PC-3 (cell line): Measurements from ENCODE around the gene GALNS. TPM values are rescaled to one million over a fixed set of nuclear protein-coding genes. Genes with fewer than 3 reads are reported as not detected.

Source experiments
- ATAC-seq: fragments of 200-7000 bp; cut with Tn5 transposase; 2 replicates; pipeline ENCODE4 v1.9.1; 2020; ENCODE audit warnings: mild to moderate bottlenecking, moderate library complexity
- BruUV-seq: library from RNA; stranded (reverse); fragments of 400-500 nt; replicated peaks from 2 replicates; lab custom pipeline; 2021; lab: Mats Ljungman, UMichigan
- CTCF ChIA-PET: fragments of 300-600 bp; sonication (Branson Sonifier 250); formaldehyde crosslinking; loops from one replicate; lab custom pipeline; 2022; ENCODE audit warnings: antibody characterized with exemption; lab: Charles Lee
- POLR2A ChIA-PET: fragments of 300-600 bp; sonication (Branson Sonifier 250); formaldehyde crosslinking; loops from one replicate; lab custom pipeline; 2022; ENCODE audit warnings: antibody characterized with exemption; ENCODE audit not compliant: unreplicated experiment; lab: Charles Lee
- DNase-seq: peaks from one replicate; pipeline ENCODE4 v3.0.0-alpha.2; 2015
- H2AFZ ChIP-seq: fragments of 300-600 bp; sonication (generic); 2 replicates; pipeline ENCODE4 v1.6.0; 2016; ENCODE audit warnings: antibody characterized with exemption, low read length
- H3F3A ChIP-seq: fragments of 300-600 bp; sonication (generic); one replicate; pipeline ENCODE4 v1.6.0; 2017; ENCODE audit warnings: antibody characterized with exemption, low read length, control low read depth, mild to moderate bottlenecking; ENCODE audit not compliant: unreplicated experiment
- H3K27ac ChIP-seq: fragments of 300-600 bp; sonication (generic); 2 replicates; pipeline ENCODE4 v1.5.1; 2016; ENCODE audit warnings: mild to moderate bottlenecking, low read length
- H3K27me3 ChIP-seq: fragments of 300-600 bp; sonication (generic); 2 replicates; pipeline ENCODE4 v1.6.1; 2016; ENCODE audit warnings: low read length, mixed read lengths
- H3K36me3 ChIP-seq: fragments of 300-600 bp; sonication (generic); 2 replicates; pipeline ENCODE4 v1.6.1; 2016; ENCODE audit warnings: low read depth, mixed run types, low read length, mixed read lengths
- H3K4me1 ChIP-seq: fragments of 300-600 bp; sonication (generic); 2 replicates; pipeline ENCODE4 v1.5.1; 2016; ENCODE audit warnings: low read length; ENCODE audit not compliant: insufficient read depth
- H3K4me2 ChIP-seq: fragments of 300-600 bp; sonication (generic); 2 replicates; pipeline ENCODE4 v1.6.0; 2016; ENCODE audit warnings: low read length
- H3K4me3 ChIP-seq: fragments of 300-600 bp; sonication (generic); 2 replicates; pipeline ENCODE4 v1.5.1; 2016; ENCODE audit warnings: mild to moderate bottlenecking, low read length, mixed read lengths
- H3K79me2 ChIP-seq: fragments of 300-600 bp; sonication (generic); 2 replicates; pipeline ENCODE4 v1.6.1; 2017; ENCODE audit warnings: low read length, mixed read lengths
- H3K9ac ChIP-seq: fragments of 300-600 bp; sonication (generic); 2 replicates; pipeline ENCODE4 v1.6.0; 2016; ENCODE audit warnings: mild to moderate bottlenecking, low read length
- H3K9me2 ChIP-seq: fragments of 300-600 bp; sonication (generic); replicated peaks from 2 replicates; pipeline ENCODE4 v1.6.1; 2016; ENCODE audit warnings: mixed run types, low read length, mixed read lengths
- H3K9me3 ChIP-seq: fragments of 300-600 bp; sonication (generic); 2 replicates; pipeline ENCODE4 v1.6.1; 2016; ENCODE audit warnings: low read length, mixed read lengths
- H4K20me1 ChIP-seq: fragments of 300-600 bp; sonication (generic); 2 replicates; pipeline ENCODE4 v1.6.1; 2016; ENCODE audit warnings: low read length, mixed read lengths
- EZH2 ChIP-seq: fragments of 300-600 bp; sonication (generic); IDR thresholded peaks from one replicate; pipeline ENCODE4 v1.6.1; 2017; ENCODE audit warnings: antibody characterized with exemption, mild to moderate bottlenecking, low read length; ENCODE audit not compliant: unreplicated experiment
- EZH2phosphoT487 ChIP-seq: fragments of 300-600 bp; sonication (generic); IDR thresholded peaks from 2 replicates; pipeline ENCODE4 v1.6.1; 2018; ENCODE audit warnings: mild to moderate bottlenecking, antibody characterized with exemption, low read length, borderline replicate concordance
- intact Hi-C: fragments of 100-400 bp; cut with micrococcal nuclease; formaldehyde crosslinking; loops from 2 replicates; pipeline ENCODE4 v1.9.0; 2023
- total RNA-seq: library from RNA; depleted of rRNA; stranded (reverse); fragments of >200 nt; gene quantifications from 2 replicates; pipeline ENCODE4 v1.2.3, GENCODE V29; 2014
- TF ChIP-seq, protein P1 (sequence below): fragments of 300-600 bp; sonication (generic); conservative IDR thresholded peaks from 2 replicates; pipeline ENCODE4 v1.5.1; 2017; ENCODE audit warnings: antibody characterized with exemption, low read depth, mild to moderate bottlenecking, low read length

GALNS gene
- total RNA-seq, 1 experiment from 2014 or later = 18.3 TPM

DNA sequence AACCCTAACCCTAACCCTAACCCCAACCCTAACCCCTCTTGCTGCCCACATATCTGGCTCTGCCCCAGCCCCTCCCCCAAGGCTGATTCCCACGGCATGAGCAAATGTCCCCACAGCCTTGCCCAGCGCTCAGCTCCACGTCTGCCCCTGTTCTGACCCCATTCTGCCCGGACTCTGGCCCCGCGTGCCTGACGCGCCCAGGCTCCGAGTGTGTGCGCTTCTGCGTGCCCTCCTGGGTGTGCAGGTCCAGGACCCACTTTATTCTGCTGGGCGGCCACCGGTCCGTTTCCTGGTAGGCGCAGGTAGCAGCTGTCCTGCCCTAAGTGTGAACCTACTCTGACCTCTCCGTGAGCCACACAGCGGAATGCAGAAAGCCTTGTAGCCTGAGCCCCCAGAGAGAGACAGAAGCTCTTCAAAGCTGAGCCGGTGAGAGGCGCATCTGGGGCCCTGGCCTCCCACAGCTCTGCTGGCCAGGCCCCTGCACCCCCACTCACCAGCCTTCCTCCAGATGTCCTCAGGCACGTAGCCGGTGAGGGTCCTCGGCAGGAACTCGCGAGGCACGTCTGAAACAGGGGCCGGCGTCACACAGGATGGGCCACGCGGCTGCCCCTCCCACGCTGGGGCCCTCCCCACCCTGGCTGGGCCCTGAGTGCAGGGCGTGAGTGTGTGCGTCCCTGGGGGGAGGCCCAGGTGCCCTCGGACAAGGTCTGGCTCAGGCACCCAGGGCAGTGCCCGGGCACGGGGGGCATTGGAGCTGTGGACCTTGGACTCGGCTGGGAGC, 23.7 kb upstream of the GALNS start:
- H3K36me3 ChIP-seq = no peaks in the 10 kb centered on the region
- ChIA-PET POLR2A (no interaction called here), CTCF (no interaction called here)
- H3K9me3 ChIP-seq = no peaks in the 10 kb centered on the region
- ATAC-seq = no peak
- H3K4me3 ChIP-seq = no peak overlapping the region
- H3K9ac ChIP-seq = no peak overlapping the region
- H3K27ac ChIP-seq = no peak overlapping the region
- H3K9me2 ChIP-seq = no peaks in the 10 kb centered on the region
- intact Hi-C loops = no loop called here
- H3K79me2 ChIP-seq = no peaks in the 10 kb centered on the region
- no peaks in the 10 kb centered on the region for H3K27me3 ChIP-seq
- no peaks in the 10 kb centered on the region for H3F3A ChIP-seq
- no peak for TF ChIP-seq EZH2
- TF ChIP-seq EZH2phosphoT487 = no peak
- TF ChIP-seq, protein P1, sequence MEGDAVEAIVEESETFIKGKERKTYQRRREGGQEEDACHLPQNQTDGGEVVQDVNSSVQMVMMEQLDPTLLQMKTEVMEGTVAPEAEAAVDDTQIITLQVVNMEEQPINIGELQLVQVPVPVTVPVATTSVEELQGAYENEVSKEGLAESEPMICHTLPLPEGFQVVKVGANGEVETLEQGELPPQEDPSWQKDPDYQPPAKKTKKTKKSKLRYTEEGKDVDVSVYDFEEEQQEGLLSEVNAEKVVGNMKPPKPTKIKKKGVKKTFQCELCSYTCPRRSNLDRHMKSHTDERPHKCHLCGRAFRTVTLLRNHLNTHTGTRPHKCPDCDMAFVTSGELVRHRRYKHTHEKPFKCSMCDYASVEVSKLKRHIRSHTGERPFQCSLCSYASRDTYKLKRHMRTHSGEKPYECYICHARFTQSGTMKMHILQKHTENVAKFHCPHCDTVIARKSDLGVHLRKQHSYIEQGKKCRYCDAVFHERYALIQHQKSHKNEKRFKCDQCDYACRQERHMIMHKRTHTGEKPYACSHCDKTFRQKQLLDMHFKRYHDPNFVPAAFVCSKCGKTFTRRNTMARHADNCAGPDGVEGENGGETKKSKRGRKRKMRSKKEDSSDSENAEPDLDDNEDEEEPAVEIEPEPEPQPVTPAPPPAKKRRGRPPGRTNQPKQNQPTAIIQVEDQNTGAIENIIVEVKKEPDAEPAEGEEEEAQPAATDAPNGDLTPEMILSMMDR = no peak
- peaks cover 6% of the 10 kb centered on the region; the same call in 1 of the 2 replicates for H3K4me1 ChIP-seq
- H3K4me2 ChIP-seq = no peak overlapping the region
- DNase-seq = no peak
- no TSS peak for BruUV-seq
- H4K20me1 ChIP-seq = no peaks in the 10 kb centered on the region
- no peak overlapping the region for H2AFZ ChIP-seq

DNA sequence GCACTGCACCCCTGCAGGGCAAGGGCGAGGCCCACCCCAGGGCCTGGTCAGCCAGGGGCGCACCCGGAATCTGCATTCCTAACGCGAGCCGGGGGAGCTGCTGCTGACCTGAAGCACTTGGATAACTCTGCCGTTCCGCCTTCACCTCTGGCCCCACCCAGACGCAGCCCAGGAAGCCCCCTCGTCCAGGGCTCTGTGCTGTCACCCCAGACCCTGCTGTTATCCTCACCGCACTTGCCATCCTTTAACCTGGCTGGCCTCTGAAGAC, 23.0 kb upstream of the GALNS start:
- CTCF ChIA-PET = no interaction called here
- no peaks in the 10 kb centered on the region for H3F3A ChIP-seq

More for the DNA sequence above, 23.0 kb upstream of the GALNS start:
- BruUV-seq = no TSS peak
- ATAC-seq (no peak), DNase-seq (no peak)
- Histone ChIP-seq H3K4me2 (no peak overlapping the region), H3K9ac (no peak overlapping the region), H3K9me3 (no peaks in the 10 kb centered on the region), H3K9me2 (no peaks in the 10 kb centered on the region), H3K36me3 (no peaks in the 10 kb centered on the region), H4K20me1 (no peaks in the 10 kb centered on the region), H3K79me2 (no peaks in the 10 kb centered on the region), H3K27ac (no peak overlapping the region), H3K4me1 (peaks cover 6% of the 10 kb centered on the region; the same call in 1 of the 2 replicates), H3K4me3 (no peak overlapping the region), H3K27me3 (no peaks in the 10 kb centered on the region), H2AFZ (no peak overlapping the region)
- intact Hi-C loops = no loop called here
- POLR2A ChIA-PET = no interaction called here
- TF ChIP-seq EZH2phosphoT487 = no peak
- no peak for TF ChIP-seq EZH2
- TF ChIP-seq, protein P1 = no peak
